Heart left ventricle (tissue), 16 donors: ENCODE results near the gene PTPRH. TPM values are rescaled to one million over a fixed set of nuclear protein-coding genes. Genes with fewer than 3 reads are reported as not detected.
A peak's percentile ranks its signal among the peaks of the same experiment; 100 is the strongest.

Source experiments
- ATAC-seq, 4 donors: fragments of 200-7000 bp; cut with Tn5 transposase; one replicate each; pipeline ENCODE4 v1.9.1; 2020 to 2022; ENCODE audit warnings: moderate library complexity in 4 of 4, mild to moderate bottlenecking in 3 of 4, moderate number of reproducible peaks in 1 of 4
- DNase-seq, 5 donors: peaks; one replicate each; pipeline ENCODE4 v3.0.0-alpha.2; 2020
- H3K27ac ChIP-seq, 12 donors: fragments of 200-600 bp; sonication (generic) in 4 of 12; one replicate each; pipeline versions ENCODE4 v1.5.0 to v1.8.0; 2016 to 2022; ENCODE audit warnings: mild to moderate bottlenecking in 2 of 12
- H3K27me3 ChIP-seq, 9 donors: fragments of 200-600 bp; sonication (generic) in 2 of 9; one replicate each; pipeline versions ENCODE4 v1.5.1 to v1.8.0; 2016 to 2022; ENCODE audit warnings: mild to moderate bottlenecking in 3 of 9
- H3K36me3 ChIP-seq, 9 donors: fragments of 200-600 bp; sonication (generic) in 2 of 9; one replicate each; pipeline versions ENCODE4 v1.5.0 to v1.8.0; 2018 to 2022; ENCODE audit warnings: mild to moderate bottlenecking in 2 of 9
- H3K4me1 ChIP-seq, 12 donors: fragments of 200-600 bp; sonication (generic) in 4 of 12; one replicate each; pipeline versions ENCODE4 v1.5.0 to v1.8.0; 2016 to 2022; ENCODE audit warnings: mild to moderate bottlenecking in 3 of 12
- H3K4me3 ChIP-seq, 12 donors: fragments of 200-600 bp; sonication (generic) in 4 of 12; one replicate each; pipeline versions ENCODE4 v1.5.0 to v1.8.0; 2017 to 2022; ENCODE audit warnings: mild to moderate bottlenecking in 9 of 12, moderate library complexity in 4 of 12
- H3K9me3 ChIP-seq, 12 donors: fragments of 200-600 bp; sonication (generic) in 4 of 12; one replicate each; pipeline versions ENCODE4 v1.5.0 to v1.8.0; 2016 to 2022; ENCODE audit warnings: mild to moderate bottlenecking in 1 of 12
- POLR2A ChIP-seq, 2 donors: fragments of 450-650 bp; IDR thresholded peaks; one replicate each; pipeline ENCODE4 v1.6.1; 2017; ENCODE audit warnings: antibody characterized with exemption in 2 of 2, mild to moderate bottlenecking in 2 of 2, moderate library complexity in 2 of 2
- whole genome bisulfite sequencing, 4 donors: extraction: QIAGEN DNeasy Blood & Tissue Kit in 2 of 4; methylation state at CpG; one replicate each; pipeline versions ENCODE4 v1.1.5 to v1.1.7; 2013 to 2018; 5-methylcytosine and 5-hydroxymethylcytosine counted together
- intact Hi-C, 10 donors: fragments of 100-400 bp; cut with DNase I; formaldehyde crosslinking; loops; one replicate each; pipeline versions ENCODE4 v1.11.1 to v1.14.2; 2022
- polyA plus RNA-seq, 2 donors: library from polyadenylated mRNA; stranded (reverse); fragments of 200-250 nt; gene quantifications; one replicate each; pipeline ENCODE4 v1.2.3, GENCODE V29; 2013
- total RNA-seq, 9 donors: library from RNA; depleted of rRNA in 2 of 9; stranded (reverse); fragments of >200 nt in 2 of 9; fragmentation: NEBNext Ultra II Directional in 3 of 9; extraction: Animal tissue kit (Norgen Biotek cat#: 25700) in 3 of 9; gene quantifications; one replicate each; pipeline versions ENCODE4 v1.1.0 to v1.2.4, GENCODE V29; 2016 to 2023
- TF ChIP-seq, protein P1 (sequence below), 12 donors: fragments of 200-600 bp; sonication (generic) in 4 of 12; IDR thresholded peaks; one replicate each; pipeline versions ENCODE4 v1.5.0 to v1.8.0; 2018 to 2022; ENCODE audit warnings: antibody characterized with exemption in 12 of 12, mild to moderate bottlenecking in 5 of 12
- donor health status: ischemic (EF 13 %, LVEDD 7.1; RV severe dilation, severe dysfunction).
- donor health status: healthy with polysubstance abuse.
- donor health status: DM: no; HTN: yes; CAD: no.
- donor health status: DM: no; HTN: no; CAD: no.
- donor health status: ischemic (EF 25% LVEDD 6.9; RV normal size, moderate dysfunction).
- donor health status: ischemic (EF 25% LVEDD 5.7; RV mildly dilated, moderate dysfunction).
- donor health status: healthy.
- donor health status: DM: yes; HTN: yes; CAD: no.
- donor health status: ischemic (EF 35%, LVEDD 5.7; RV mildly dilated, moderate dysfunction).
- donor health status: nonischemic (EF 11% LVEDD 7.7; RV severe dilation, severe dysfunction).
- donor health status: DM: yes; HTN: yes; CAD: no.
- donor health status: PGD.
- donor health status: ischemic (EF 29% LVEDD 5.4; RV normal size, mild dysfunction).
- donor health status: nonischemic (EF 23%, LVEDD 6.1; RV moderate dilation, normal function).

Gene PTPRH
- total and polyA plus RNA-seq, 11 donors, result 0.75 to 11.4 (median 2.3) TPM

DNA sequence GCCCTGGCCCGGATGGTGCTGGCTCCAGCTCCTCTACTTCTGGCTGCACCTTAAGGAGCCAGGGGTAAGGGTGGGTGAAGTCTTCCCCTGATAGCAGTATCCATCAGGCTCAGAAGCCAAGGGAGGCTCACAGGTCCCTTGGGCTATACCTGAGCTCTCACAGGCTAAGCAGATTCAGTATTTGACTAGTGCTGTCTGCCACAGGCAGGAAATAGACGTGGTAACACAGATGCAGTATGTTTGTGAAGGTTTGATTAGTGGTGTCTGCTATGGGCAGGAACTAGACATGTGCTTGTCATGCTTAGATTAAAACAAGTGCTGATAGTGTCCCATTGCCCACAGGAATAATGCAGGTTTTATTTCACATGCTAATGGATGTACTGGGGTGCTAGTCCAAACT, 33.2 kb downstream of the PTPRH start:
- Histone ChIP-seq H3K4me1 (peaks cover 0 to 31% (median 20%) of the 10 kb centered on the region in 12 donors), H3K4me3 (no peak overlapping the region), H3K9me3 (no peaks in the 10 kb centered on the region), H3K27ac (no peak overlapping the region), H3K27me3 (peaks cover 43 to 99% (median 85%) of the 10 kb centered on the region in 9 donors), H3K36me3 (no peaks in the 10 kb centered on the region)
- intact Hi-C loops, result no loop called here
- no peak for DNase-seq
- no peak for ATAC-seq
- TF ChIP-seq, protein P1, sequence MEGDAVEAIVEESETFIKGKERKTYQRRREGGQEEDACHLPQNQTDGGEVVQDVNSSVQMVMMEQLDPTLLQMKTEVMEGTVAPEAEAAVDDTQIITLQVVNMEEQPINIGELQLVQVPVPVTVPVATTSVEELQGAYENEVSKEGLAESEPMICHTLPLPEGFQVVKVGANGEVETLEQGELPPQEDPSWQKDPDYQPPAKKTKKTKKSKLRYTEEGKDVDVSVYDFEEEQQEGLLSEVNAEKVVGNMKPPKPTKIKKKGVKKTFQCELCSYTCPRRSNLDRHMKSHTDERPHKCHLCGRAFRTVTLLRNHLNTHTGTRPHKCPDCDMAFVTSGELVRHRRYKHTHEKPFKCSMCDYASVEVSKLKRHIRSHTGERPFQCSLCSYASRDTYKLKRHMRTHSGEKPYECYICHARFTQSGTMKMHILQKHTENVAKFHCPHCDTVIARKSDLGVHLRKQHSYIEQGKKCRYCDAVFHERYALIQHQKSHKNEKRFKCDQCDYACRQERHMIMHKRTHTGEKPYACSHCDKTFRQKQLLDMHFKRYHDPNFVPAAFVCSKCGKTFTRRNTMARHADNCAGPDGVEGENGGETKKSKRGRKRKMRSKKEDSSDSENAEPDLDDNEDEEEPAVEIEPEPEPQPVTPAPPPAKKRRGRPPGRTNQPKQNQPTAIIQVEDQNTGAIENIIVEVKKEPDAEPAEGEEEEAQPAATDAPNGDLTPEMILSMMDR (IDR thresholded peaks at IDR 0.05), result no peak
- TF ChIP-seq POLR2A (IDR thresholded peaks at IDR 0.05), result no peak
- WGBS, 4 donors, result 0 to 41% (median 34%) methylated on average over 1 to 2 of the region's 2 CpGs

GRCh38 chr19:55175117-55175867, 34.0 kb downstream of the PTPRH start:
- no peak for DNase-seq
- H3K27ac ChIP-seq, result no peak overlapping the region
- 47 to 66% (median 57%) methylated on average over 43 of the region's 43 CpGs for WGBS, 4 donors
- no peak for TF ChIP-seq POLR2A (IDR thresholded peaks at IDR 0.05)
- TF ChIP-seq, protein P1 (IDR thresholded peaks at IDR 0.05), result no peak
- no peak for ATAC-seq
- H3K4me1 ChIP-seq, result peaks cover 0 to 31% (median 20%) of the 10 kb centered on the region in 12 donors
- H3K27me3 ChIP-seq, result peaks cover 44 to 97% (median 85%) of the 10 kb centered on the region in 9 donors
- H3K36me3 ChIP-seq, result no peaks in the 10 kb centered on the region
- no peaks in the 10 kb centered on the region for H3K9me3 ChIP-seq
- intact Hi-C loops, result no loop called here
- H3K4me3 ChIP-seq, result no peak overlapping the region

DNA sequence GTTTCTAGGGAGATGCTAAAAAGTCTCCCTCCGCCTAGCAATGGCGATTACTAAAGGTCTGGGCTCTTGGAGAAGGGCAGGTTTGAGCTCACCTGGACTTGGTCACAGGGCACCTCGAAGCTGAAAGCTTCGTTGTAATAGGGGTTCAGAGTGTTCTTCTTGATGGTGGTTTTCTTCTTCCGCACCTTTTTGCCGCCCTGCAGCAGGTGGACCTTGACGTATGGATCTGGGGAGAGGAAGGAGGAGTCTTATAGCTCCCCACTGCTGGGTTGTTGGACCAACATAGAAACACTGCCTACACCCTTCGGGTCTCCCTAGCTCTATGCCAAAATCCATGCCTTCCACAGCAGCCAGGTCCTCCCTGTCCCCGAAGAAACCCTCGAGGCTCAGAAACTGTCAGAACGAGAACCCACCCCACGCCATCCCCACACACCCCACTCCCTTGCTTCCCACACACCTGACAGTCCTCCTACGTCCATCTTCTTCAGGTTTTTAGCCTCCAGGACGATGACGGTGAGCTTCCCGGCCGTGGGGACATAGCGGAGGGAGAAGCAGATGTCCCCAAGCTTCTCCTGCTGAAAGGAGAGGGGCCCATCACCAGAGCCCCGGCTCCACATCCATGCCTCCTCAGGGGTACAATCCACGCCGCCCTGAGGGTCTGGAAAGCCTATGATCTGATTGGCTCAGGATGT, 34.7 kb downstream of the PTPRH start:
- DNase-seq (no peak), ATAC-seq (no peak)
- WGBS, 4 donors, result 49 to 66% (median 61%) methylated on average over 20 to 21 of the region's 21 CpGs
- no peaks in the 10 kb centered on the region for H3K36me3 ChIP-seq
- peak overlapping the region in 1 of 12 donors; percentile 53 for H3K4me3 ChIP-seq
- H3K4me1 ChIP-seq, result peaks cover 0 to 23% (median 15%) of the 10 kb centered on the region in 12 donors
- peaks cover 44 to 97% (median 84%) of the 10 kb centered on the region in 9 donors for H3K27me3 ChIP-seq
- H3K9me3 ChIP-seq, result no peaks in the 10 kb centered on the region
- intact Hi-C loops, result no loop called here
- no peak for TF ChIP-seq POLR2A (IDR thresholded peaks at IDR 0.05)
- TF ChIP-seq, protein P1 (IDR thresholded peaks at IDR 0.05), result no peak
- H3K27ac ChIP-seq, result no peak overlapping the region
